ENCODE data around the gene APC2.
A peak's percentile ranks its signal among the peaks of the same experiment; 100 is the strongest.
"Not testable (repeated sequence)": the region's sequence is repeated elsewhere in the genome, so short reads cannot be mapped to it uniquely, and the experiment has no call there.

The APC2 gene

GRCh38 chr19:1428738-1429391 is 21.1 kb upstream of the APC2 start:
- no peak for DNase-seq (ENCODE audit: low read depth)

GRCh38 chr19:1429750-1430149 is 20.2 kb upstream of the APC2 start:
- DNase-seq (ENCODE audit: low read depth), result no peak

GRCh38 chr19:1430246-1430645 is 19.7 kb upstream of the APC2 start:
- DNase-seq (ENCODE audit: low read depth), result no peak

- no peak for DNase-seq (ENCODE audit: low read depth)
Observed at GRCh38 chr19:1431759-1432506, 18.0 kb upstream of the APC2 start.

GRCh38 chr19:1432507-1432887 is 17.4 kb upstream of the APC2 start:
- DNase-seq (ENCODE audit: low read depth), result no peak

GRCh38 chr19:1433119-1434039 is 16.5 kb upstream of the APC2 start:
- DNase-seq (ENCODE audit: low read depth), result no peak

- no peak for DNase-seq (ENCODE audit: low read depth)
Observed at GRCh38 chr19:1434040-1434366, 15.9 kb upstream of the APC2 start.

- DNase-seq (ENCODE audit: low read depth), result no peak
Observed at GRCh38 chr19:1434577-1435060, 15.3 kb upstream of the APC2 start.

- no peak for DNase-seq (ENCODE audit: low read depth)
Observed at GRCh38 chr19:1435378-1435989, 14.4 kb upstream of the APC2 start.

- DNase-seq (ENCODE audit: low read depth), result no peak
Observed at GRCh38 chr19:1437609-1438008, 12.3 kb upstream of the APC2 start.

- peak; percentile 93 for DNase-seq (ENCODE audit: low read depth)
Observed at GRCh38 chr19:1438035-1438932, 11.6 kb upstream of the APC2 start, which contains the start of gene RPS15. RPS15 (plus strand) TSS chr19:1438396; CDS start chr19:1438426, 30 bp downstream.

- DNase-seq (ENCODE audit: low read depth), result no peak
Observed at GRCh38 chr19:1438933-1439354, 11.0 kb upstream of the APC2 start.

GRCh38 chr19:1439525-1440417 is 10.2 kb upstream of the APC2 start:
- DNase-seq (ENCODE audit: low read depth), result not testable (repeated sequence)

- DNase-seq (ENCODE audit: low read depth), result no peak
Observed at GRCh38 chr19:1440418-1440801, 9.5 kb upstream of the APC2 start.

- no peak for DNase-seq (ENCODE audit: low read depth)
Observed at GRCh38 chr19:1441022-1441426, 8.9 kb upstream of the APC2 start.

GRCh38 chr19:1441677-1442438 is 8.1 kb upstream of the APC2 start:
- no peak for DNase-seq (ENCODE audit: low read depth)

GRCh38 chr19:1445185-1445931 is 4.6 kb upstream of the APC2 start:
- peak; percentile 52 for DNase-seq (ENCODE audit: low read depth)

- DNase-seq (ENCODE audit: low read depth), result no peak
Observed at GRCh38 chr19:1445932-1446712, 3.8 kb upstream of the APC2 start.

Data from CMK (cell line).